ENCODE measurements around the gene WDR5B.

- TF ChIP-seq EZH2 (IDR thresholded peaks at IDR 0.05; ENCODE audit: low read length) = no peak
- no peak for TF ChIP-seq CTCF (optimal IDR thresholded peaks at IDR 0.05 in 1 of 3, IDR thresholded peaks at IDR 0.05 in 1 of 3, conservative IDR thresholded peaks at IDR 0.05 in 1 of 3; ENCODE audit: extremely low read depth in 1 of 3, insufficient read depth in 2 of 3, low read length in 3 of 3)
Observed at GRCh38 chr3:122366379-122366749, 49.5 kb downstream of the WDR5B start.
